Glutamatergic neuron (in vitro differentiated cells): ENCODE data around the gene NUP58. TPM values are rescaled to one million over a fixed set of nuclear protein-coding genes. Genes with fewer than 3 reads are reported as not detected.

Experiments
- DNase-seq: peaks from one replicate; pipeline ENCODE4 v3.0.0; 2022
- H3K27ac Mint-ChIP-seq: one replicate; pipeline ENCODE4 v1.8.0; 2020; ENCODE audit warnings: mild to moderate bottlenecking, mixed read lengths, inconsistent platforms; ENCODE audit not compliant: unreplicated experiment
- H3K27me3 Mint-ChIP-seq: one replicate; pipeline ENCODE4 v1.8.0; 2020; ENCODE audit warnings: mild to moderate bottlenecking, moderate library complexity, mixed read lengths, inconsistent platforms; ENCODE audit not compliant: unreplicated experiment
- H3K36me3 Mint-ChIP-seq: one replicate; pipeline ENCODE4 v1.8.0; 2020; ENCODE audit warnings: mild to moderate bottlenecking, mixed read lengths, inconsistent platforms; ENCODE audit not compliant: unreplicated experiment
- H3K4me1 Mint-ChIP-seq: one replicate; pipeline ENCODE4 v1.8.0; 2020; ENCODE audit warnings: mild to moderate bottlenecking, low read depth, mixed read lengths, inconsistent platforms; ENCODE audit not compliant: unreplicated experiment
- H3K4me3 Mint-ChIP-seq: one replicate; pipeline ENCODE4 v1.8.0; 2020; ENCODE audit warnings: mild to moderate bottlenecking, mixed read lengths, inconsistent platforms; ENCODE audit not compliant: unreplicated experiment
- H3K9me3 Mint-ChIP-seq: one replicate; pipeline ENCODE4 v1.8.0; 2020; ENCODE audit warnings: mild to moderate bottlenecking, moderate library complexity, mixed read lengths, inconsistent platforms; ENCODE audit not compliant: unreplicated experiment
- CTCF ChIP-seq: fragments of 200-600 bp; sonication (generic); IDR thresholded peaks from one replicate; pipeline ENCODE4 v1.5.0; 2021; ENCODE audit not compliant: partially characterized antibody, unreplicated experiment
- total RNA-seq: library from RNA; stranded (reverse); fragmentation: NEBNext Ultra II Directional; extraction: Animal tissue kit (Norgen Biotek cat#: 25700); gene quantifications from one replicate; pipeline ENCODE4 v1.2.1, GENCODE V29; 2021; ENCODE audit not compliant: unreplicated experiment

NUP58 gene
- total RNA-seq, 1 donor from 2014 or later, result 94.1 TPM

GRCh38 chr13:25288966-25289365 lies 12.5 kb upstream of the NUP58 start:
- Mint-ChIP-seq H3K4me1 (peaks cover 41% of the 10 kb centered on the region), H3K27me3 (peaks cover 23% of the 10 kb centered on the region), H3K9me3 (peaks cover 21% of the 10 kb centered on the region), H3K4me3 (peak overlapping the region; percentile 16), H3K36me3 (no peaks in the 10 kb centered on the region), H3K27ac (peak overlapping the region; percentile 87)
- TF ChIP-seq CTCF, result no peak
- DNase-seq, result no peak

- H3K4me1 Mint-ChIP-seq, result peaks cover 56% of the 10 kb centered on the region
- H3K27me3 Mint-ChIP-seq, result peaks cover 19% of the 10 kb centered on the region
- no peak for TF ChIP-seq CTCF
- peak overlapping the region; percentile 99 for H3K27ac Mint-ChIP-seq
- peaks cover 23% of the 10 kb centered on the region for H3K9me3 Mint-ChIP-seq
- peak; percentile 56 for DNase-seq
- H3K36me3 Mint-ChIP-seq, result no peaks in the 10 kb centered on the region
- peak overlapping the region; percentile 71 for H3K4me3 Mint-ChIP-seq
Measured at GRCh38 chr13:25291691-25292090, 9.7 kb upstream of the NUP58 start.

- peaks cover 19% of the 10 kb centered on the region for H3K27me3 Mint-ChIP-seq
- H3K27ac Mint-ChIP-seq, result peak overlapping the region; percentile 99
- peaks cover 62% of the 10 kb centered on the region for H3K4me1 Mint-ChIP-seq
- no peak for TF ChIP-seq CTCF
- no peaks in the 10 kb centered on the region for H3K36me3 Mint-ChIP-seq
- peak; percentile 58 for DNase-seq
- H3K4me3 Mint-ChIP-seq, result peak overlapping the region; percentile 71
- H3K9me3 Mint-ChIP-seq, result peaks cover 21% of the 10 kb centered on the region
Measured at GRCh38 chr13:25292301-25292700, 9.1 kb upstream of the NUP58 start.

- no peak for TF ChIP-seq CTCF
- no peak for DNase-seq
- H3K4me3 Mint-ChIP-seq, result peak overlapping the region; percentile 78
- H3K36me3 Mint-ChIP-seq, result peaks cover 2% of the 10 kb centered on the region
- H3K27ac Mint-ChIP-seq, result peak overlapping the region; percentile 93
- peaks cover 18% of the 10 kb centered on the region for H3K9me3 Mint-ChIP-seq
- H3K4me1 Mint-ChIP-seq, result peaks cover 53% of the 10 kb centered on the region
- H3K27me3 Mint-ChIP-seq, result peaks cover 18% of the 10 kb centered on the region
Measured at GRCh38 chr13:25295228-25295627, 6.2 kb upstream of the NUP58 start.

GRCh38 chr13:25295701-25296100 lies 5.7 kb upstream of the NUP58 start:
- peaks cover 19% of the 10 kb centered on the region for H3K27me3 Mint-ChIP-seq
- peak overlapping the region; percentile 93 for H3K27ac Mint-ChIP-seq
- peaks cover 56% of the 10 kb centered on the region for H3K4me1 Mint-ChIP-seq
- no peak for TF ChIP-seq CTCF
- no peak for DNase-seq
- peaks cover 20% of the 10 kb centered on the region for H3K9me3 Mint-ChIP-seq
- H3K4me3 Mint-ChIP-seq, result peak overlapping the region; percentile 78
- peaks cover 5% of the 10 kb centered on the region for H3K36me3 Mint-ChIP-seq
